NB4 (cell line): ENCODE data around the gene DNAAF5.

Experiments
- CTCF ChIP-seq: IDR thresholded peaks from one replicate; pipeline ENCODE4 v1.5.1; 2012; ENCODE audit warnings: low read depth, low read length
- MAX ChIP-seq: IDR thresholded peaks from 2 replicates; pipeline ENCODE4 v1.6.1; 2011; ENCODE audit warnings: low read depth, low read length
- MYC ChIP-seq: IDR thresholded peaks from 2 replicates; pipeline ENCODE4 v1.6.1; 2011; ENCODE audit warnings: low read depth, low read length
- POLR2A ChIP-seq: IDR thresholded peaks from 2 replicates; pipeline ENCODE4 v1.6.1; 2011; ENCODE audit warnings: mild to moderate bottlenecking; ENCODE audit not compliant: insufficient read length; ENCODE audit errors: extremely low read depth

- TF ChIP-seq CTCF = no peak
- no peak for TF ChIP-seq MYC
- no peak for TF ChIP-seq MAX
- TF ChIP-seq POLR2A = no peak
Measured at GRCh38 chr7:765383-765782, 38.9 kb downstream of the DNAAF5 start.
